Measurements from ENCODE around the gene RRAS2. TPM values are rescaled to one million over a fixed set of nuclear protein-coding genes. Genes with fewer than 3 reads are reported as not detected.

RRAS2 gene
- total RNA-seq, 4 donors from 2014 or later = 26.4 to 36.7 (median 31.8) TPM

- H3K4me3 ChIP-seq (ENCODE audit: low read depth, poor library complexity, severe bottlenecking) = no peak overlapping the region
- no peak for TF ChIP-seq POLR2A (IDR thresholded peaks at IDR 0.05)
- no peak for TF ChIP-seq CTCF (IDR thresholded peaks at IDR 0.05)
- no peak for DNase-seq (ENCODE audit: low spot score in 2 of 2)
- intact Hi-C loops (cut with DNase I; ENCODE audit: low total_unique reads) = no loop called here
- 78 to 80% methylated on average over 5 of the region's 5 CpGs for WGBS, 2 donors
These were observed 89.0 kb downstream of the RRAS2 start for GRCh38 chr11:14269692-14270573.

- no peak overlapping the region for H3K4me3 ChIP-seq (ENCODE audit: low read depth, poor library complexity, severe bottlenecking)
- 87% methylated on average over 6 of the region's 6 CpGs for WGBS, 2 donors
- no peak for TF ChIP-seq CTCF (IDR thresholded peaks at IDR 0.05)
- no peak for TF ChIP-seq POLR2A (IDR thresholded peaks at IDR 0.05)
- intact Hi-C loops (cut with DNase I; ENCODE audit: low total_unique reads) = no loop called here
- DNase-seq (ENCODE audit: low spot score in 2 of 2) = no peak
These were observed 90.9 kb downstream of the RRAS2 start for GRCh38 chr11:14267861-14268635.

- DNase-seq (ENCODE audit: low spot score in 2 of 2) = no peak
- intact Hi-C loops (cut with DNase I; ENCODE audit: low total_unique reads) = no loop called here
- H3K4me3 ChIP-seq (ENCODE audit: low read depth, poor library complexity, severe bottlenecking) = no peak overlapping the region
- WGBS, 2 donors = 82 to 88% methylated on average over 1 of the region's 1 CpG
- TF ChIP-seq POLR2A (IDR thresholded peaks at IDR 0.05) (no peak), CTCF (IDR thresholded peaks at IDR 0.05) (no peak)
These were observed 92.4 kb downstream of the RRAS2 start for GRCh38 chr11:14266622-14267021.

GRCh38 chr11:14264966-14265365, 94.0 kb downstream of the RRAS2 start:
- WGBS, 2 donors = 98 to 100% methylated on average over 2 of the region's 2 CpGs
- H3K4me3 ChIP-seq (ENCODE audit: low read depth, poor library complexity, severe bottlenecking) = no peak overlapping the region
- intact Hi-C loops (cut with DNase I; ENCODE audit: low total_unique reads) = no loop called here
- DNase-seq (ENCODE audit: low spot score in 2 of 2) = no peak
- TF ChIP-seq POLR2A (IDR thresholded peaks at IDR 0.05) = no peak
- TF ChIP-seq CTCF (IDR thresholded peaks at IDR 0.05) = no peak

- H3K4me3 ChIP-seq (ENCODE audit: low read depth, poor library complexity, severe bottlenecking) = no peak overlapping the region
- DNase-seq (ENCODE audit: low spot score in 2 of 2) = no peak
- WGBS, 2 donors = 87 to 89% methylated on average over 8 of the region's 8 CpGs
- TF ChIP-seq POLR2A (IDR thresholded peaks at IDR 0.05) = no peak
- no peak for TF ChIP-seq CTCF (IDR thresholded peaks at IDR 0.05)
- intact Hi-C loops (cut with DNase I; ENCODE audit: low total_unique reads) = no loop called here
These were observed 96.6 kb downstream of the RRAS2 start for GRCh38 chr11:14262271-14262846.
